ENCODE data around the gene SLC10A7.

DNA sequence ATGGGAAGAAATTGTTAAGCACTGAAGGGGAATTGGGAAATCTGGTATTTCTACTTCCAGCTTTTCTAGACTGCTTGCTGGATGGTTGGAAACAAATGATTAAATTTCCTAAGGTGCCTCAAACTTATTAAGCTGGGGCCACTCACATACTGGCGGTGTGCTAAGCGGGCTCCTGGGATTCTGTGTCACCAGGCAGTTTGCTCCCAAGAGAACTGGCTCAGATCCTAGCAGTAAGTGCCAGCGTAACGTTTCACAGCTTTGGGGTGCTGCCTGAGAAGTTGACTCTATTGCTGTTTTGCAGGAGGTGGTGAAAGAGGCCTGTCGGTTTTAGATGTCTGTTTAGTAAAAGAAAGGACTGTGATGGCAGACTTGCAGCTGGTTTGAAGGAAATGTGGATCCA is 314.3 kb downstream of the SLC10A7 start:
- no peak for TF ChIP-seq POLR2AphosphoS5 (IDR thresholded peaks at IDR 0.05)
- TF ChIP-seq POLR2A (IDR thresholded peaks at IDR 0.05): no peak
